Peyer's patch (tissue), 4 donors: Measurements from ENCODE around the gene OR1I1. TPM values are rescaled to one million over a fixed set of nuclear protein-coding genes. Genes with fewer than 3 reads are reported as not detected.
A peak's percentile ranks its signal among the peaks of the same experiment; 100 is the strongest.
"Not testable (repeated sequence)": the region's sequence is repeated elsewhere in the genome, so short reads cannot be mapped to it uniquely, and the experiment has no call there.

Experiments used
- DNase-seq, 3 donors: peaks; one replicate each; pipeline ENCODE4 v3.0.0-alpha.2; 2017 to 2019
- H3K27ac ChIP-seq, 4 donors: fragments of 200-600 bp; sonication (generic); one replicate each; pipeline ENCODE4 v1.5.1; 2016 to 2019
- H3K27me3 ChIP-seq, 2 donors: fragments of 200-600 bp; sonication (generic); one replicate each; pipeline ENCODE4 v1.5.1; 2019
- H3K36me3 ChIP-seq, 3 donors: fragments of 200-600 bp; sonication (generic); one replicate each; pipeline ENCODE4 v1.5.1; 2016 to 2019
- H3K4me1 ChIP-seq, 4 donors: fragments of 200-600 bp; sonication (generic); one replicate each; pipeline ENCODE4 v1.5.1; 2016 to 2019
- H3K4me3 ChIP-seq, 4 donors: fragments of 200-600 bp; sonication (generic); 1 replicate in 3 of 4; 2 replicates in 1 of 4; pipeline ENCODE4 v1.5.1; 2016 to 2019; ENCODE audit warnings: mild to moderate bottlenecking in 1 of 4
- H3K9me3 ChIP-seq, 4 donors: fragments of 200-600 bp; sonication (generic); one replicate each; pipeline ENCODE4 v1.5.1; 2016 to 2019; ENCODE audit warnings: mild to moderate bottlenecking in 1 of 4
- CTCF ChIP-seq, 6 experiments: fragments of 450-650 bp in 4 of 6; fragments of 200-600 bp in 2 of 6; sonication (generic) in 1 of 6; IDR thresholded peaks; one replicate each; pipeline ENCODE4 v1.5.1; 2017 to 2019; ENCODE audit warnings: antibody characterized with exemption in 6 of 6, mild to moderate bottlenecking in 3 of 6, moderate library complexity in 1 of 6
- POLR2A ChIP-seq, 2 donors: fragments of 450-650 bp; IDR thresholded peaks; one replicate each; pipeline ENCODE4 v1.5.1; 2017; ENCODE audit warnings: antibody characterized with exemption in 2 of 2, mild to moderate bottlenecking in 2 of 2, moderate library complexity in 2 of 2
- total RNA-seq, 4 donors: library from RNA; depleted of rRNA; stranded (reverse); fragments of >200 nt; gene quantifications; one replicate each; pipeline ENCODE4 v1.1.0, GENCODE V29; 2016

Gene OR1I1
- total RNA-seq, 4 donors from 2014 or later, result not detected

- Histone ChIP-seq H3K4me1 (peaks cover 0 to 4% (median 0%) of the 10 kb centered on the region in 4 donors), H3K9me3 (no peaks in the 10 kb centered on the region), H3K4me3 (no peak overlapping the region), H3K36me3 (no peaks in the 10 kb centered on the region), H3K27me3 (no peaks in the 10 kb centered on the region), H3K27ac (no peak overlapping the region)
- no peak for TF ChIP-seq POLR2A (IDR thresholded peaks at IDR 0.05)
- TF ChIP-seq CTCF (IDR thresholded peaks at IDR 0.05), result peak; percentile 41 to 77 (median 53)
- DNase-seq, result peak in 2 of 3 donors; percentile 25 to 65
Measured at GRCh38 chr19:15091918-15092753, 10.1 kb downstream of the OR1I1 start.

DNA sequence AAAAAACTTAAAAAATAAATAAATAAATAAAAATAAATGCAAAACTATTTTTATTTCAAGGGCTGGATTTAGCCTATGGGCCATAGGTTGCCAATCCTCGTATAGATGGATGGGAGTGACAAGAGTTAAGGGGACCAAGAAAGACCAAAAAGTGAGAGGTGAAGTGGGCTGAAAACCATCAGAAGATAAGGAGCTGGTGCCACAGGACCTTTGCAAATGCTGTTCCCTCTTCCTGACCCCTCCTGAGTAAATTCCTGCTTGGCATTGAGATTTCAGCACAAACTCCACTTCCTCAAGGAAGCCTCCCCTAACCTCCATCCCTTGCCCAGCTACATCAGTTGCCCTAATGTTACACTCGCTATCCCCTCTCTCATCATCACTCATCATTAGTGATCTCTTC is 11.0 kb downstream of the OR1I1 start:
- no peak overlapping the region for H3K27ac ChIP-seq
- H3K36me3 ChIP-seq, result no peaks in the 10 kb centered on the region
- no peak overlapping the region for H3K4me3 ChIP-seq
- H3K4me1 ChIP-seq, result peaks cover 0 to 4% (median 0%) of the 10 kb centered on the region in 4 donors
- no peaks in the 10 kb centered on the region for H3K9me3 ChIP-seq
- no peak for DNase-seq
- no peaks in the 10 kb centered on the region for H3K27me3 ChIP-seq
- TF ChIP-seq POLR2A (IDR thresholded peaks at IDR 0.05) (no peak), CTCF (IDR thresholded peaks at IDR 0.05) (no peak)

- no peak for DNase-seq
- TF ChIP-seq CTCF (IDR thresholded peaks at IDR 0.05) (no peak), POLR2A (IDR thresholded peaks at IDR 0.05) (no peak)
Measured at GRCh38 chr19:15096223-15096622, 14.2 kb downstream of the OR1I1 start.

GRCh38 chr19:15097980-15098379 is 16.0 kb downstream of the OR1I1 start:
- not testable (repeated sequence) for H3K27me3 ChIP-seq, DNase-seq, H3K27ac ChIP-seq, H3K4me3 ChIP-seq, H3K4me1 ChIP-seq, H3K36me3 ChIP-seq, H3K9me3 ChIP-seq

More at GRCh38 chr19:15096223-15096622, 14.2 kb downstream of the OR1I1 start:
- H3K4me3 ChIP-seq, result no peak overlapping the region
- H3K9me3 ChIP-seq, result no peaks in the 10 kb centered on the region
- peaks cover 0 to 4% (median 0%) of the 10 kb centered on the region in 4 donors for H3K4me1 ChIP-seq
- H3K27me3 ChIP-seq, result no peaks in the 10 kb centered on the region
- H3K27ac ChIP-seq, result no peak overlapping the region
- H3K36me3 ChIP-seq, result no peaks in the 10 kb centered on the region

DNA sequence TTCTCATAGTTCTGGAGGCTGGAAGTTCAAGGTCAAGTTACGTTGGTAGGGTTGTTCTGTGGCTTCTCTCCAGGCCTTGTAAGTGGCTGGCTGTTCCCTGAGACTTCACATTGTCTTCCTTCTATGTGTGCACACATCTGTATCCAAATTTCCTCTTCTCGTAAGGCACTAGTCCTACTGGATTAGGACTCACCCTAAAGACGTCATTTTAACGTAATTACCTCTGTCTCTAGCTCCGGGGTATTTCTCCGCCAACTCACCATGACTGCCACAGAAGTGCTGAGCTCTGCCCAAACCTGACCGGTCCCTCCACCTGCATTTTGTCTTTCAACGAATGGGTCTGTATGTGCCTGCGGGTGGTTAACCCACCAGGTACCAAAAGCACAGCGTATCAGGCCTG is 16.4 kb downstream of the OR1I1 start:
- no peak for DNase-seq
- no peak for TF ChIP-seq POLR2A (IDR thresholded peaks at IDR 0.05)
- no peak for TF ChIP-seq CTCF (IDR thresholded peaks at IDR 0.05)
- H3K27me3 ChIP-seq, result no peaks in the 10 kb centered on the region
- peaks cover 0 to 14% (median 3%) of the 10 kb centered on the region in 4 donors for H3K9me3 ChIP-seq
- H3K36me3 ChIP-seq, result no peaks in the 10 kb centered on the region
- no peaks in the 10 kb centered on the region for H3K4me1 ChIP-seq
- no peak overlapping the region for H3K27ac ChIP-seq
- no peak overlapping the region for H3K4me3 ChIP-seq

DNA sequence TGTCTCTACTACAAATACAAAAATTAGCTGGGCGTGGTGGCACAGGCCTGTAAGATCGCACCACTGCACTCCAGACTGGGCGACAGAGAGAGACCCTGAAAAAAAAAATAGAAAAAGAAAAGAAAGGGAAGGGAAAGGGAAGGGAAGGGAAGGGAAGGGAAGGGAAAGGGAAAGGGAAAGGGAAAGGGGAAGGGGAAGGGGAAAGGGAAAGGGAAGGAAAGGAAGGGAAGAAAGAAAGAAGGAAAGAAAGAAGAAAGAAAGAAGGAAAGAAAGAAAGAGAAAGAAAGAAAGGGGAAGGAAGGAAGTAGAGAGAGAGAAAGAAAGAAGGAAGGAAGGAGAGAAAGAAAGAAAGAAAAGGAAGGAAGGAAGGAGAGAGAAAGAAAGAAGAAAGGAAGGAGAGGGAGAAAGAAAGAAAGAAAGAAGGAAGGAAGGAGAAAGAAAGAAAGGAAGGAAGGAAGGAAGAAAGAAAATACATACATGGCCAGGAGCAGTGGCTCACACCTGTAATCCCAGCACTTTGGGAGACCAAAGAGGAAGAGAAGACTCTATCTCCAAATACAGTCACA is 17.1 kb downstream of the OR1I1 start:
- H3K27me3 ChIP-seq, result no peaks in the 10 kb centered on the region
- no peak overlapping the region for H3K27ac ChIP-seq
- no peak overlapping the region for H3K4me3 ChIP-seq
- H3K4me1 ChIP-seq, result no peaks in the 10 kb centered on the region
- no peak for DNase-seq
- H3K36me3 ChIP-seq, result no peaks in the 10 kb centered on the region
- H3K9me3 ChIP-seq, result peaks cover 0 to 17% (median 4%) of the 10 kb centered on the region in 4 donors
- TF ChIP-seq CTCF (IDR thresholded peaks at IDR 0.05) (no peak), POLR2A (IDR thresholded peaks at IDR 0.05) (no peak)
